HepG2 (cell line): Measurements from ENCODE around the gene MTSS2.

Experiments
- MEIS1 ChIP-seq: sonication (generic); formaldehyde crosslinking; IDR thresholded peaks from 2 replicates; pipeline ENCODE4 v1.9.0; 2021; ENCODE audit warnings: mild to moderate bottlenecking, missing genetic modification reagents, moderate library complexity, borderline replicate concordance
- STAT5B ChIP-seq: sonication (generic); formaldehyde crosslinking; IDR thresholded peaks from 2 replicates; pipeline ENCODE4 v1.4.0; 2020; ENCODE audit warnings: missing genetic modification reagents
- TF ChIP-seq, protein P1 (sequence below): sonication (generic); formaldehyde crosslinking; IDR thresholded peaks from 2 replicates; pipeline ENCODE4 v1.5.0; 2020; ENCODE audit warnings: mild to moderate bottlenecking, missing genetic modification reagents, moderate library complexity

DNA sequence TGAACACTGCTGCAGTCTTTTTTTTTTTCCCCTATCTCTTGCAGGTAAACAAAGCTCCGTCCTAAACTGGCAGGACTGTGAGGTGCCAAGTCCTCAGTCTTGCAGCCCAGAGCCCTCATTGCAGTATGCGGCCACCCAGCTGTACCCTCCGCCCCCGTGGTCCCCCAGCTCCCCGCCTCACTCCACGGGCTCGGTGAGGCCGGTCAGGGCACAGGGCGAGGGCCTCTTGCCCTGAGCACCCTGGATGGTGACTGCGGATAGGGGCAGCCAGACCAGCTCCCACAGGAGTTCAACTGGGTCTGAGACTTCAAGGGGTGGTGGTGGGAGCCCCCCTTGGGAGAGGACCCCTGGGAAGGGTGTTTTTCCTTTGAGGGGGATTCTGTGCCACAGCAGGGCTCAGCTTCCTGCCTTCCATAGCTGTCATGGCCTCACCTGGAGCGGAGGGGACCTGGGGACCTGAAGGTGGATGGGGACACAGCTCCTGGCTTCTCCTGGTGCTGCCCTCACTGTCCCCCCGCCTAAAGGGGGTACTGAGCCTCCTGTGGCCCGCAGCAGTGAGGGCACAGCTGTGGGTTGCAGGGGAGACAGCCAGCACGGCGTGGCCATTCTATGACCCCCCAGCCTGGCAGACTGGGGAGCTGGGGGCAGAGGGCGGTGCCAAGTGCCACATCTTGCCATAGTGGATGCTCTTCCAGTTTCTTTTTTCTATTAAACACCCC is 25.7 kb downstream of the MTSS2 start:
- TF ChIP-seq MEIS1 (CRISPR knock-in tag) (no peak), STAT5B (CRISPR knock-in tag) (no peak)
- TF ChIP-seq, protein P1, sequence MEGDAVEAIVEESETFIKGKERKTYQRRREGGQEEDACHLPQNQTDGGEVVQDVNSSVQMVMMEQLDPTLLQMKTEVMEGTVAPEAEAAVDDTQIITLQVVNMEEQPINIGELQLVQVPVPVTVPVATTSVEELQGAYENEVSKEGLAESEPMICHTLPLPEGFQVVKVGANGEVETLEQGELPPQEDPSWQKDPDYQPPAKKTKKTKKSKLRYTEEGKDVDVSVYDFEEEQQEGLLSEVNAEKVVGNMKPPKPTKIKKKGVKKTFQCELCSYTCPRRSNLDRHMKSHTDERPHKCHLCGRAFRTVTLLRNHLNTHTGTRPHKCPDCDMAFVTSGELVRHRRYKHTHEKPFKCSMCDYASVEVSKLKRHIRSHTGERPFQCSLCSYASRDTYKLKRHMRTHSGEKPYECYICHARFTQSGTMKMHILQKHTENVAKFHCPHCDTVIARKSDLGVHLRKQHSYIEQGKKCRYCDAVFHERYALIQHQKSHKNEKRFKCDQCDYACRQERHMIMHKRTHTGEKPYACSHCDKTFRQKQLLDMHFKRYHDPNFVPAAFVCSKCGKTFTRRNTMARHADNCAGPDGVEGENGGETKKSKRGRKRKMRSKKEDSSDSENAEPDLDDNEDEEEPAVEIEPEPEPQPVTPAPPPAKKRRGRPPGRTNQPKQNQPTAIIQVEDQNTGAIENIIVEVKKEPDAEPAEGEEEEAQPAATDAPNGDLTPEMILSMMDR (CRISPR knock-in tag) = no peak
